K562 (cell line): ENCODE measurements around the gene MSTO1. TPM values are rescaled to one million over a fixed set of nuclear protein-coding genes. Genes with fewer than 3 reads are reported as not detected.
A peak's percentile ranks its signal among the peaks of the same experiment; 100 is the strongest.

Source experiments
- ARID2 ChIP-seq: fragments of 450-650 bp; IDR thresholded peaks from 2 replicates; pipeline ENCODE4 v1.6.1; 2017; ENCODE audit warnings: antibody characterized with exemption, mild to moderate bottlenecking
- NR0B1 ChIP-seq: fragments of 450-650 bp; IDR thresholded peaks from one replicate; pipeline ENCODE4 v1.6.1; 2018; ENCODE audit warnings: mild to moderate bottlenecking, moderate library complexity; ENCODE audit not compliant: partially characterized antibody
- REST ChIP-seq, 2 experiments: fragments of 450-650 bp; formaldehyde crosslinking in 1 of 2; IDR thresholded peaks; 2 replicates each; pipeline versions ENCODE4 v1.4.0 to v1.6.1; 2014 to 2020; ENCODE audit warnings: mild to moderate bottlenecking in 2 of 2, borderline replicate concordance in 1 of 2, low read depth in 1 of 2
- TRIM28 ChIP-seq: fragments of 450-650 bp; IDR thresholded peaks from 2 replicates; pipeline ENCODE4 v1.6.1; 2017
- UBTF ChIP-seq, 2 experiments: IDR thresholded peaks; 2 replicates each; pipeline ENCODE4 v1.6.1; 2012; ENCODE audit warnings: improper control_type of control experiment in 2 of 2, low read depth in 2 of 2, low read length in 2 of 2, borderline replicate concordance in 1 of 2
- ZHX1 ChIP-seq: fragments of 150-350 bp; conservative IDR thresholded peaks from 2 replicates; pipeline ENCODE4 v1.6.1; 2014; ENCODE audit warnings: low read length
- ZNF384 ChIP-seq: IDR thresholded peaks from 2 replicates; pipeline ENCODE4 v1.6.1; 2012; ENCODE audit warnings: low read depth, low read length, improper control_type of control experiment
- ZNF764 ChIP-seq: fragments of 250-450 bp; sonication (Bioruptor Pico); IDR thresholded peaks from 2 replicates; pipeline ENCODE4 v1.4.0; 2020; ENCODE audit warnings: low read depth, mild to moderate bottlenecking, moderate library complexity
- ZZZ3 ChIP-seq: fragments of 450-650 bp; IDR thresholded peaks from 2 replicates; pipeline ENCODE4 v1.6.1; 2016; ENCODE audit warnings: antibody characterized with exemption, mild to moderate bottlenecking, moderate library complexity
- polyA plus RNA-seq, 8 experiments: library from polyadenylated mRNA; depleted of rRNA in 4 of 8; stranded (reverse) in 5 of 8; unstranded in 3 of 8; fragments of >200 nt; fragmentation: Nextera tagmentation in 2 of 8; fragmentation: Illumina TruSeq in 1 of 8; extraction: Ambion mirVana in 2 of 8; extraction: Trizol in 1 of 8; gene quantifications; 2 replicates each; pipeline versions ENCODE4 v1.2.1 to v1.2.3, GENCODE V29; 2011 to 2014; ENCODE audit warnings: inconsistent platforms in 1 of 8, missing spikeins in 1 of 8
- total RNA-seq, 7 experiments: library from RNA; depleted of rRNA in 6 of 7; stranded (reverse); fragments of >200 nt in 6 of 7; fragmentation: Illumina TruSeq in 2 of 7; extraction: Trizol in 2 of 7; gene quantifications; 2 replicates each; pipeline versions ENCODE4 v1.2.1 to v1.2.3, GENCODE V29; 2011 to 2021; ENCODE audit warnings: low replicate concordance in 1 of 7

The MSTO1 gene
- total and polyA plus RNA-seq, 9 of the 15 experiments (the other 6 are each of a cell fraction or from before 2014, with no cell fraction given) = 18.8 to 71.1 (median 47.3) TPM

GRCh38 chr1:155598842-155599331 is 11.1 kb upstream of the MSTO1 start (continued):
- TF ChIP-seq NR0B1 (no peak), ARID2 (0 out of 2 replicates have a peak, but pooled peaks have one; percentile 7), REST (IDR thresholded peaks at IDR 0.05; ENCODE audit: borderline replicate concordance) (peak; percentile 23; the same call in 1 of the 2 replicates), REST (CRISPR knock-in tag; IDR thresholded peaks at IDR 0.05; ENCODE audit: low read depth) (no peak), ZZZ3 (no peak), ZNF764 (no peak), UBTF (IDR thresholded peaks at IDR 0.05; ENCODE audit: borderline replicate concordance in 1 of 2, low read depth in 2 of 2, low read length in 2 of 2) (no peak), ZHX1 (no peak), TRIM28 (no peak), ZNF384 (peak; percentile 45; the same call in 1 of the 2 replicates)
